ENCODE data around the gene SLC25A12. TPM values are rescaled to one million over a fixed set of nuclear protein-coding genes. Genes with fewer than 3 reads are reported as not detected.

Gene SLC25A12
- total and polyA plus RNA-seq, 2 of the 13 experiments (the other 11 are each of a cell fraction or from before 2014, with no cell fraction given), result 8.1 to 15.9 TPM

DNA sequence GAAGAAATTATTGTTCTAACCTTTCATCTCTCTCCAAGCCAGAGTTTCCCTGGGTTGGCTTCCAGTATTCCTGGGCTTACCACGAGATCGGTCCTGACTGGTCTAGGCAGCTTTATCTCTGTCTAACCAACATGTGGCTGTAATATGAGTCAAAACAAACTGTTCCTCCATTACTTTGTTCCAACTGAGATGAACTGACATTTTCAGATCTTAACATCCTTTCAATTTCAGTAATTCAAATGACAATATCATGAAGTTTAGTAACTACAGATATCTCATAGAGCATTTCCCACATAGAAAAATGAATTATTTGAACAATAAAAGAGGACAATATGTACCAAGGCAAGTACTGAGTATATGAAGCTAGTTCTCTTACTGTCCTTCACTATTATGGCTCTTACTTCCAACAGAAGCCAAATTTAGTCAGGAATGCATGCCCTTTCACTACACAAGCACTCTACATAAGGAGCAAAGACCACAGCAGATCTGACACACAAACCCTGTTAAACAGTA is 15.5 kb downstream of the SLC25A12 start (continued):
- TF ChIP-seq, protein P1, sequence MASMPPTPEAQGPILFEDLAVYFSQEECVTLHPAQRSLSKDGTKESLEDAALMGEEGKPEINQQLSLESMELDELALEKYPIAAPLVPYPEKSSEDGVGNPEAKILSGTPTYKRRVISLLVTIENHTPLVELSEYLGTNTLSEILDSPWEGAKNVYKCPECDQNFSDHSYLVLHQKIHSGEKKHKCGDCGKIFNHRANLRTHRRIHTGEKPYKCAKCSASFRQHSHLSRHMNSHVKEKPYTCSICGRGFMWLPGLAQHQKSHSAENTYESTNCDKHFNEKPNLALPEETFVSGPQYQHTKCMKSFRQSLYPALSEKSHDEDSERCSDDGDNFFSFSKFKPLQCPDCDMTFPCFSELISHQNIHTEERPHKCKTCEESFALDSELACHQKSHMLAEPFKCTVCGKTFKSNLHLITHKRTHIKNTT (CRISPR knock-in tag; IDR thresholded peaks at IDR 0.05), result no peak
- TF ChIP-seq CBFB (CRISPR knock-in tag; IDR thresholded peaks at IDR 0.05) (no peak), MTF1 (CRISPR knock-in tag; IDR thresholded peaks at IDR 0.05) (no peak), ZNF660 (CRISPR knock-in tag; IDR thresholded peaks at IDR 0.05; ENCODE audit: borderline replicate concordance, low read depth) (no peak), CCDC6 (CRISPR knock-in tag; IDR thresholded peaks at IDR 0.05) (no peak), SAP130 (CRISPR knock-in tag; IDR thresholded peaks at IDR 0.05; ENCODE audit: low read depth) (peak; percentile 65), ZNF598 (CRISPR knock-in tag; IDR thresholded peaks at IDR 0.05; ENCODE audit: borderline replicate concordance) (no peak), PAWR (CRISPR knock-in tag; IDR thresholded peaks at IDR 0.05; ENCODE audit: borderline replicate concordance) (no peak), ZBTB20 (CRISPR knock-in tag; IDR thresholded peaks at IDR 0.05; ENCODE audit: borderline replicate concordance, low read depth) (no peak), RFXAP (CRISPR knock-in tag; IDR thresholded peaks at IDR 0.05; ENCODE audit: borderline replicate concordance) (no peak)
- TF ChIP-seq, protein P2, sequence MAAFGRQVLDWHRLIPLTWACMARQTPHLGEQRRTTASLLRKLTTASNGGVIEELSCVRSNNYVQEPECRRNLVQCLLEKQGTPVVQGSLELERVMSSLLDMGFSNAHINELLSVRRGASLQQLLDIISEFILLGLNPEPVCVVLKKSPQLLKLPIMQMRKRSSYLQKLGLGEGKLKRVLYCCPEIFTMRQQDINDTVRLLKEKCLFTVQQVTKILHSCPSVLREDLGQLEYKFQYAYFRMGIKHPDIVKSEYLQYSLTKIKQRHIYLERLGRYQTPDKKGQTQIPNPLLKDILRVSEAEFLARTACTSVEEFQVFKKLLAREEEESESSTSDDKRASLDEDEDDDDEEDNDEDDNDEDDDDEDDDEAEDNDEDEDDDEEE (CRISPR knock-in tag; IDR thresholded peaks at IDR 0.05), result no peak
- TF ChIP-seq, protein P3, sequence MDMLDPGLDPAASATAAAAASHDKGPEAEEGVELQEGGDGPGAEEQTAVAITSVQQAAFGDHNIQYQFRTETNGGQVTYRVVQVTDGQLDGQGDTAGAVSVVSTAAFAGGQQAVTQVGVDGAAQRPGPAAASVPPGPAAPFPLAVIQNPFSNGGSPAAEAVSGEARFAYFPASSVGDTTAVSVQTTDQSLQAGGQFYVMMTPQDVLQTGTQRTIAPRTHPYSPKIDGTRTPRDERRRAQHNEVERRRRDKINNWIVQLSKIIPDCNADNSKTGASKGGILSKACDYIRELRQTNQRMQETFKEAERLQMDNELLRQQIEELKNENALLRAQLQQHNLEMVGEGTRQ (IDR thresholded peaks at IDR 0.05; ENCODE audit: low read depth, low read length), result no peak
- TF ChIP-seq, protein P3 (CRISPR knock-in tag; IDR thresholded peaks at IDR 0.05; ENCODE audit: borderline replicate concordance), result no peak
- TF ChIP-seq, protein P4, sequence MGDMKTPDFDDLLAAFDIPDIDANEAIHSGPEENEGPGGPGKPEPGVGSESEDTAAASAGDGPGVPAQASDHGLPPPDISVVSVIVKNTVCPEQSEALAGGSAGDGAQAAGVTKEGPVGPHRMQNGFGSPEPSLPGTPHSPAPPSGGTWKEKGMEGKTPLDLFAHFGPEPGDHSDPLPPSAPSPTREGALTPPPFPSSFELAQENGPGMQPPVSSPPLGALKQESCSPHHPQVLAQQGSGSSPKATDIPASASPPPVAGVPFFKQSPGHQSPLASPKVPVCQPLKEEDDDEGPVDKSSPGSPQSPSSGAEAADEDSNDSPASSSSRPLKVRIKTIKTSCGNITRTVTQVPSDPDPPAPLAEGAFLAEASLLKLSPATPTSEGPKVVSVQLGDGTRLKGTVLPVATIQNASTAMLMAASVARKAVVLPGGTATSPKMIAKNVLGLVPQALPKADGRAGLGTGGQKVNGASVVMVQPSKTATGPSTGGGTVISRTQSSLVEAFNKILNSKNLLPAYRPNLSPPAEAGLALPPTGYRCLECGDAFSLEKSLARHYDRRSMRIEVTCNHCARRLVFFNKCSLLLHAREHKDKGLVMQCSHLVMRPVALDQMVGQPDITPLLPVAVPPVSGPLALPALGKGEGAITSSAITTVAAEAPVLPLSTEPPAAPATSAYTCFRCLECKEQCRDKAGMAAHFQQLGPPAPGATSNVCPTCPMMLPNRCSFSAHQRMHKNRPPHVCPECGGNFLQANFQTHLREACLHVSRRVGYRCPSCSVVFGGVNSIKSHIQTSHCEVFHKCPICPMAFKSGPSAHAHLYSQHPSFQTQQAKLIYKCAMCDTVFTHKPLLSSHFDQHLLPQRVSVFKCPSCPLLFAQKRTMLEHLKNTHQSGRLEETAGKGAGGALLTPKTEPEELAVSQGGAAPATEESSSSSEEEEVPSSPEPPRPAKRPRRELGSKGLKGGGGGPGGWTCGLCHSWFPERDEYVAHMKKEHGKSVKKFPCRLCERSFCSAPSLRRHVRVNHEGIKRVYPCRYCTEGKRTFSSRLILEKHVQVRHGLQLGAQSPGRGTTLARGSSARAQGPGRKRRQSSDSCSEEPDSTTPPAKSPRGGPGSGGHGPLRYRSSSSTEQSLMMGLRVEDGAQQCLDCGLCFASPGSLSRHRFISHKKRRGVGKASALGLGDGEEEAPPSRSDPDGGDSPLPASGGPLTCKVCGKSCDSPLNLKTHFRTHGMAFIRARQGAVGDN (CRISPR knock-in tag; IDR thresholded peaks at IDR 0.05), result no peak
- TF ChIP-seq, protein P5, sequence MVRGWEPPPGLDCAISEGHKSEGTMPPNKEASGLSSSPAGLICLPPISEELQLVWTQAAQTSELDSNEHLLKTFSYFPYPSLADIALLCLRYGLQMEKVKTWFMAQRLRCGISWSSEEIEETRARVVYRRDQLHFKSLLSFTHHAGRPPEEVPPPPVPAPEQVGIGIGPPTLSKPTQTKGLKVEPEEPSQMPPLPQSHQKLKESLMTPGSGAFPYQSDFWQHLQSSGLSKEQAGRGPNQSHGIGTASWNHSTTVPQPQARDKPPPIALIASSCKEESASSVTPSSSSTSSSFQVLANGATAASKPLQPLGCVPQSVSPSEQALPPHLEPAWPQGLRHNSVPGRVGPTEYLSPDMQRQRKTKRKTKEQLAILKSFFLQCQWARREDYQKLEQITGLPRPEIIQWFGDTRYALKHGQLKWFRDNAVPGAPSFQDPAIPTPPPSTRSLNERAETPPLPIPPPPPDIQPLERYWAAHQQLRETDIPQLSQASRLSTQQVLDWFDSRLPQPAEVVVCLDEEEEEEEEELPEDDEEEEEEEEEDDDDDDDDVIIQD (CRISPR knock-in tag; IDR thresholded peaks at IDR 0.05; ENCODE audit: low read depth), result peak; percentile 58; the same call in 1 of the 2 replicates
